Amniotic epithelial cell (primary cell): ENCODE measurements around the gene ZNF787.
"Not testable (repeated sequence)": the region's sequence is repeated elsewhere in the genome, so short reads cannot be mapped to it uniquely, and the experiment has no call there.

Experiments
- DNase-seq: peaks from one replicate; pipeline ENCODE4 v3.0.0-alpha.2; 2010; ENCODE audit warnings: low read depth

The ZNF787 gene

DNA sequence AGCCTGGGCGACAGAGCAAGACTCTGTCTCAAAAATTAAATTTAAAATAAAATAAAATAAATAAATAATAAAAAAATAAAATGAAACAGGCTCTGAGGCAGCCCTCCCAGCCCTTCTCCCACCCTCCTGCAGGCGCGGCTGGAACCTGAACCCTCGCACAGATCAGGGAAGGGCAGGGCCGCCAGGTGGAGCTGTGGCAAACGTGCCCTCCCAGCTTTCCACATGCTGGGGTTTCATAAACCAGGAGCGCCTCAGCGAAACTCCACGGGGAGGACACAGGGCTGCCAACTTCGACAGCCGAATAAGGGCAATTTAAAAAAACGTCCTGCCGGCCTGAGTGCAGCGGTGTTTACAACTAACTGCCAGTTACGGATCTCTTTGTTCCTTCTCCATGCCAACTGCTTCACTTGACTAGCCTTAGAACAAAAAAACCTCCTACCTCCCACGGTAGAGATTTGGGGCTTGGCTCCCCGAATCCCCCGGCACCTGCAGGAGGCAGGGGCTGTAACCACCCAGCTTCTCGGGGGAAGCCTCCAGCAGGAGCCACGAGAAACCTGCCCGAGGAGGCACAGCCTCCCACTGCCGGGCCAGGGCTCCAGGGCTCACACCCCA is 15.9 kb downstream of the ZNF787 start:
- DNase-seq, result peak; percentile 70

DNA sequence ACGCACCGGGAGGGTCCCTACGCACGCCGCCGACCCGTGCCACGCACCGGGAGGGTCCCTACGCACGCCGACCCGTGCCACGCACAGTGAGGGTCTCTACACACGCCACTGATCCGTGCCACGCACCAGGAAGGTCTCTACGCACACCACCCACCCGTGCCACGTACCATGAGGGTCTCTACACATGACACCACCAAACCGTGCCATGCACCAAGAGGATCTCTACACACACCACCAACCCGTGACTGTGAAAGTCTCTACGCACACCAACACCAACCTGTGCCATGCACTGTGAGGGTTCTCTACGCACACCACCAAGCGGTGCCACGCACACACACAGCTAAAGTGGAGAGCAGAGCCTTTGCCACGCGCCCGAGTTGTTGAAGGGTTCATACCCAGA is 16.7 kb downstream of the ZNF787 start:
- DNase-seq, result no peak

- no peak for DNase-seq
Observed at GRCh38 chr19:56103027-56103614, 18.0 kb downstream of the ZNF787 start.

DNA sequence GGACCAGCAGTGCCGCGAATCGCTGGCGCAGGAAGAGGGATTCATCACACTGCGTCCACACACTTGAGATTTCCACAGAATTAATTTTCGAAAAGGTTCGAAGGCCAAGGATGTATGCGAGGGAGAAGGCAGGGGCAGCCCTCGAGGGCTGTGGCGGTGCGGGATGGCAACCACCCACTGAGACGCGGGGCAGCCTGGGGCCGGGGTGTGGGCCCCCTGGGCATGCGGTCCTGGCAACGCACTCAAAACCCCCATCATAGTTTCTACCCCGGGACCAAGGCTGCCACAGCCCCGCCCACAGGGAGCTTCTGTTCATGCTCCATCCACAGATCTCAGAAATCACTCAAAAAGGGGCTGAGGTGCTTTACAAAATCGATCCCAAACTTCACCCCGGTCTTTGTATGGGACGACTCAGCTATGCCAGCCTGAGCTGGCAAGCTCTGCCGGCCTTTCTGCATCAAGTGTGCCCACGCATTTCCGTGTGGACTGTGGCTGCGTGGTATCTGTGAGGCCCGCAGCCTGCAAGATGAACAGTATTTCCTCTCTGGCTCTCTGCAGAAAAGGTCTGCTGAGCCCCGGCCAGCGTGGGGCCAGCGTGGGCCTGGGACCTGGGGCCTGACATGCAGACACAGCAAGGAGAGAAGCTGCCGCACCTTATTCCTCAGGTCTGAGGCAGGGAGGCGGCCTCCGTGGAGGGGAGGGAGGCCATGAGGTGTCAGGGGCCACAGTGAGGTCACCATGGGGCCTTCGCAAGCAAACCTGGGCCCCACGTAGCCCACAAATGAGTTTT is 19.2 kb downstream of the ZNF787 start:
- DNase-seq, result no peak

- DNase-seq, result no peak
Observed at GRCh38 chr19:56101095-56101494, 20.0 kb downstream of the ZNF787 start.

DNA sequence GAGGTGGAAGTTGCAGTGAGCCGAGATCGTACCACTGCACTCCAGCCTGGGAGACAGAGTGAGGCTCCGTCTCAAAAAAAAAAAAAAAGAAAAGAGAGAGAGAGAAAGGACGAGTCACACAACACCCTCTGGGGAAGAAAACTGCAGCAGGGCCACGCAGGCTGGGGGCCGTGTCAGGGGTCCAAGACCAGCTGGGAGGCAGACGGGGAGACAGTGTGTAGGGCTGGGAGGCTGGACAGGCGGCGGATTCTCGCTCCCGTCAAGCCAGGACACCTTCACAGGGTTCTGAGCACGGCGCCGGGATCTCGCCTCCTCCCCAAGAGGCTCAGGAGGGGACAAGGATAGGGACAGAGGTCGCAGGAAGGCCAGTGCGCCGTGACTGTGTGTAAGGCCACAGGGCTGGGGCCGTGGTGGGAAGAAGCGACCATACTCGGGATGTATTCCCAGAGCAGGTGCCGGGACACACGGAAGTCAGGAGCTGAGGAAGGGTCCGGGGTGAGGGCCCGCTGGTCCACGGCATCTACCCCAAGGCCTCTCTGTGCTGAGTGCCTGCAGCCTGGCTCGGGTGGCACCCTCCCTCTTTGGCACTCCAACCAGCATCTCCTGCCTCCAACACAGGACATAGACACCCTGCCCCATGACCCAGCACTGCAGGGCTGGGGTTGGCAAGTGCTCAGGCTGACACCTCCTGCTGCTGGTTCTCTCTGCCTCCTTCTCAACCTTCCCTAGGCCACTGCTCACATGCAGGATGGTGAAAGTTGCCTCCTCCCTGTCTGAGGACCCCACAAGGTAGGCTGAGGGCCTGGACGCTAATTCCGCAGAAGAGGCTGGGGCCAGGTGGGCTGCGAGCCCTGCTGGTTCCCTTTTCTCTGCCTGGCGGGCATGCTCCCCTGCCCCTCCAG is 21.2 kb downstream of the ZNF787 start:
- DNase-seq, result no peak

DNA sequence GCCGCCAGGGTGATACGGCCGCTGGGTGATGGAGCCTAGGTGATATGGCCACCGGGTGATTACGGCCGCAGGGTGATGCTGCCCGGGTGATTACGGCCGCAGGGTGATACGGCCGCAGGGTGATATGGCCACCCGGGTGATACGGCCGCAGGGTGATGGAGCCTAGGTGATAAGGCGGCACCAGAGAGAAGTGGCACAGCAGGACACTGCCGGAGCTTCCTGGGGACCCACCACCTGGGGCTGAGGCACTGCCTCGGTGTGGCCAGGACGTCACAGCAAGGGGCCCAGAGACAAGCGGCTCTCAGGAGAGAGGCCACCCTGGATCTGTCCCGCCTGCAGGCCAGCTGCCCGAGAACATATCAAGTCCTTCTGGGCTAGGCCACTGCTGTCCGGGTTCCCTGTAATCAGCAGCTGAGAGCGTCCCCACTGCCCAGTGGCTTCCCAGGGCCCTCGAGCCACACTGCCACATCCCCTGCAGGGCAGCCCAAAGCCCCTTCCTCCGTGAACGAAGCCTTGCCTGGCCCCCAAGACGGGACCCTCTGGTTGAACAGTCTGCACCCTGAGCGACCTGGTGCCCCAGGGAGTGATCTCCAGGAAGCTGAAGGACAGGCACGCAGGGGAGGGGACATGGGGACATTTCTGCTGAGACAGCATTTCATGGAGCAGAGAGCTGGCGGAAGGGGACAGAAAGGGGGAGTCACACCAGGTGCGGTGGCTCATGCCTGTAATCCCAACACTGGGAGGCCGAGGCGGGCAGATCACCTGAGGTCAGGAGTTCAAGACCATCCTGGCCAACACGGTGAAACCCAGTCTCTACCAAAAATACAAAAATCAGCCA is 22.1 kb downstream of the ZNF787 start:
- DNase-seq, result no peak

DNA sequence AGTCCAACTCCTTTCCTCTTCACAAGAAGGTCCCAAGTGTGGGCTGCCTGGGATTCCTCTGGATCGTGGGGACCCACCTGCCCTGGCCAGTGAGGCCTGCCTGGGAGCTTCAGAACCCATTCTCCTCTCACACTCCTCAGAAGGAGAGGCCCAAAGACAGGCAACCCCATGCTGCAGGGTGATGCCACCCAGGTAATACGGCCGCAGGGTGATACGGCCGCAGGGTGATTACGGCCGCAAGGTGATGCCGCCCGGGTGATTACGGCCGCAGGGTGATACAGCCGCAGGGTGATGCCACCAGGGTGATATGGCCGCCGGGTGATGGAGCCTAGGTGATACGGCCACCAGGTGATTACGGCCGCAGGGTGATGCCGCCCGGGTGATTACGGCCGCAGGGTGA is 22.9 kb downstream of the ZNF787 start:
- not testable (repeated sequence) for DNase-seq

DNA sequence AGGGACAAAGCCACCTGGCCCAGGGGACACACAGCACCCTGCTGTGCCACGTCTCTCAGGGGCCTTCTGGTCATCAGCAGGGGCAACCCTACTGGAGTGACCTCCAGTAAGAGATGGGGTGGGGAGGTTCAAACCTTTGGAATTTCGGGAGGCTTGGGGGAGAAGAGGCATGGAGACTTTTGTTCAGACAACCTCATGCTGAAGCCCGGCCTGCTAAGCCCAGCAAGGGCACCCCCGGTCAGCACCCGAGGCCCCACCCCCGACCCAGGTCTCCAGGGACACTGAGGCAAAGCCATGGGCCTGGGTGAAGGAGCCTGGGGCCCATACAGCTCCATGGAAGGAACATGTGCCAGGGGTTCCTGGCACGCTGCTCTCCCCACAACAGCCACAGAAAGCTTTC is 23.3 kb downstream of the ZNF787 start:
- no peak for DNase-seq

GRCh38 chr19:56097306-56097705 is 23.8 kb downstream of the ZNF787 start:
- DNase-seq, result no peak

DNA sequence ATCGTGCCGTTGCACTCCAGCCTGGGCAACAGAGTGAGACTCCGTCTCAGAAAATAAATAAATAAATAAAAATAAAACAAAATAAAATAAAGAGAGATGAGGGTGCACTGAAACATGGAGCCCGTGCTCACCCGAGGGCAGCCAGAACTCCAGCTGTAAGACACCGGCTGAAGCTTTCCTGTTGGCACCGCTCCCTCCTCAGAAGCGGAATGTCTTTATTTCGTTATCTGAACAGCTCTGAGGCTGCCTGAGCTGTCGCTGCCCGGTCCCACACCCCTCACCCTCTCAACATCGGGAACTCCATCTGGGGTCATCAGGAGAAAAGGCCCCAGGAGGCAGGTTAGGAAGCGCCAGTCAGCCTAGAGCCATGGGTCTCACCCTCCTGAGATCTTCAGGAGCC is 24.4 kb downstream of the ZNF787 start:
- no peak for DNase-seq

DNA sequence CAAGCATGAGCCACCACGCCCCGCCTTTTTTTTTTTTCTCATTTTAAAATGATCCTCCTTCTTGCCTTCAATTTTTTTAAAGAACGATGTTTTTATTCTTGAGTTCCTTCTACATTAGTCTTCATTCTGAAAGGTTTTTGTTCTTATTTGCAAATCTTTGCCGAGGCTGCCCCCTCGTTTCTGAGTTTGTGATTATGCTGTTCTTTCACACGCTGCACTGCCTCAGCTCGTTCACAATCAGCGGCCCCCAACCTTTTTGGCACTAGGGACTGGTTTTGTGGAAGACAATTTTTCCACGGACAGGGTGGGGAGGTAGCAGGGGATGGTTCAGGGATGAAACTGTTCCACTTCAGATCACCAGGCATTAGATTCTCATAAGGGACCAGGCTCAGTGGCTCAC is 26.6 kb downstream of the ZNF787 start:
- no peak for DNase-seq

- DNase-seq, result no peak
Observed at GRCh38 chr19:56092685-56093631, 28.1 kb downstream of the ZNF787 start.

DNA sequence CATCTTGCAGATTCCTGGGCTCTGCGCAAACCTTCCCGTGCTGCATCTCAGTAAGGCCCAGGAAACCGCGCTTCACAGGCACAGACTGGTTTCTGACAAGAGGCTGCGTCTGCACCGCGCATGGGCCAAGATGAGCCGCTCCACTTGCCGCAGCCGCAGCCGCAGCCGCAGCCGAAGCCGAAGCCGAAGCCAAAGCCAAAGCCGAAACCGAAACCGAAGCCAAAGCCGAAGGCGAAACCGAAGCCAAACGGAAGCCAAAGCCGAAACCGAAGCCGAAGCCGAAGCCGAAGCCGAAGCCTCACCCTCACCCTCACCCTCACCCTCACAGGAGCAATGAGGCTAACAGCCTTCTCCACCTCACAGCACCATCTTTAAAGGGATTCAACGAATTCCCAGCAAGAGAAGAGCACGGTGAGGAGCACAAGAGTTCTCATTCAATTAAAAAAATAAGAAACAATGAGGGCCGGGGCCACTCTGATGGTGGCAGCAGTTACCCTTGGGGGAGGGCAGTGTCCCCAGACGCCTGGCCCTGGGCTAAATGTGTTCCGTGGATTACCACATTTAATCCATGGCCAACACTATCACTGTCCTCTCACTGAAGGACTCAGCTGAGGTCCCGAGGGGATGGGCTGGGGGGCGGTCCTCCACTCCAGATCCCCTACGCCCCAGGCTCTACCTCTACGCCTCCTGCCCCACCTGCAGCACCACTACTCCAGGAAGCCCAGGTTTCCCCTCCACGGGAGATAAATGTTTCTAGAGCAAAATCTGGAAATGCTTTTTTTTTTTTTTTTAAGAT is 29.1 kb downstream of the ZNF787 start:
- DNase-seq, result no peak

DNA sequence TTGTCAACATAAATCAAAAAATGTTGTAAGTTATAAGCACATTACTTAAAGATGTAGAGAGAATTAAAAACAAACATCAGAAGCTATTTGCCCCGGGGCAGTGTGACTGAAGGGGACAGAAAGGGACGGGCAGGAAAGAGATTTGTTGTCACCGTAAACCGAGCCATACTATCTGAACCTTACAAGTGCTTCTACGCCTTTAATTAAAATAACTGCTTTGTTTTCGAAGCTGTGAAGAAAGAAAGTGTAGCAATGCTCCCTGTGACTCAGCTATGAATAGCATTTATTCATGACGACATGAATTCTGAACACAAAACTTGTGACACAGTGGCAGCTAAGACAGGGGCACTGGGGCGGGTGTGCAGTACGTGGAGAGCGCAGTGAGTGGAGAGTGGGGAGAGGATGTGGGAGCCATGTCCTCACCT is 30.0 kb downstream of the ZNF787 start:
- peak; percentile 75 for DNase-seq

GRCh38 chr19:56089344-56089743 is 31.8 kb downstream of the ZNF787 start:
- no peak for DNase-seq

DNA sequence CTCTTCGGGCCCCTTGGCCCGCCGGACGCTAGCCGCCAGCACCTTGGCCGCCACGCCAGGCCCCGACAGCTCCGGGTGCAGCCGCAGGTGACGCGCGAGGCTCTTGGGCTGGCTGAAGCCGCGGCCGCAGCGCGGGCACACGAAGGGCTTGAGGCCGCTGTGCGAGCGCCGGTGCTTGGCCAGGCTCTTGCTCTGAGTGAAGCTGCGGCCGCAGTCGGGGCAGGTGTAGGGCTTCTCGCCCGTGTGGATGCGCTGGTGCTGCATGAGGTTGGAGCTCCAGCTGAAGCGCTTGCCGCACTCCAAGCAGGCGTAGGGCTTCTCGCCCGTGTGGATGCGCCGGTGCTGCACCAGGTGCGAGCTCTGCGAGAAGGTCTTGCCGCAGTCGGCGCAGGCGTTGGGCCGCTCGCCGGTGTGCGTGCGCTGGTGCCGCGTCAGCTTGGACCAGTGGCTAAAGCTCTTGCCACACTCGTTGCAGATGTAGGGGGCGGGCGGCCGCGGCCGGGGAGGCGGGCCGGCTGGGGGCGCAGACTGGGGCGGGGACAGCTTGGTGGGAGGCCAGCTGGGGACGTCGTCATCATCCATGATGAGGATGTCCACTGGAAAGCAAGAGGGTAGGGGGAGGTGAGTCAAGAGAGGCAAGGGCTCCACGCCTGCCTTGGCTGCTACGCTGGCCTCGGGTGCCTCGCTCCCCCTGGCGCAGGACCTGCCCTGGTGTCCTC is 32.4 kb downstream of the ZNF787 start:
- DNase-seq, result no peak

GRCh38 chr19:56087647-56088496 is 33.2 kb downstream of the ZNF787 start:
- no peak for DNase-seq
